ENCODE results near the gene RPS14.
"Not testable (repeated sequence)": the region's sequence is repeated elsewhere in the genome, so short reads cannot be mapped to it uniquely, and the experiment has no call there.

RPS14 gene

DNA sequence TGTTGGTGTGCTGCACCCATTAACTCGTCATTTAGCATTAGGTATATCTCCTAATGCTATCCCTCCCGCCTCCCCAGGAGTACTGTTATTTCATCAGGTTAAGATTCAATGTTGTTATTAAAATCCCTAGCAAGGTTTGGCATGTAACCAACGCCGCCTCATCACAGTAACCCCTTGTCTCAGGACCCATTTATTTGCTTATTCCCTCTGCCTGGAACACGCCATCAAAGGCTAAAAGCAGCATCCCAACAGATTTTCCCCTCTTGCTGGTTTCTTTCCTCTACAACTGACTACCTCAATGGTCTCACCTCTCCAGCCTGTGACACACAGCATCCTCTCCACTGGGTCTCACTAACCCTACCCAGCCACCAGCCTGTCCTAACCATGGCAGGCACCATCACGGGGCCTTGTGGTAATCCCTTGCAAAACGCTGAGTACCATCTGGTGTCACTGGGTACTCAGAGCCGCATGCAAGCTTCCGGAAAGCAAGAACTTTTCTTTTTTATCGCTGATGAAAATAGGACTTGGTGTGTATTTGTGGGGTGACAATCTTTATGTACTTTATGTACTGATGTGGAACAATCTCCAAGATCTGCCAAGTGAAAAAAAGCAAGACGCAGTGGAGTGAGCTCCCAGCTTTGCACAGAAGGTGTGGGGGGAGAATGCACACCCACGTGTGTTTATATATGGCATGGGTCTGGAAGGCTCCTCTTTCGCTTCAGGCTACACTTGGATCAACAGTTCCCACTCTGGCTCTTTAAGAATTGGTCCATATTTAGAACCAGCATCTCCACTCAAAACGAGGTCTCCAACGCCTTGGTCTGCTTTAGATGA is 6.1 kb downstream of the RPS14 start:
- DNase-seq = no peak

DNA sequence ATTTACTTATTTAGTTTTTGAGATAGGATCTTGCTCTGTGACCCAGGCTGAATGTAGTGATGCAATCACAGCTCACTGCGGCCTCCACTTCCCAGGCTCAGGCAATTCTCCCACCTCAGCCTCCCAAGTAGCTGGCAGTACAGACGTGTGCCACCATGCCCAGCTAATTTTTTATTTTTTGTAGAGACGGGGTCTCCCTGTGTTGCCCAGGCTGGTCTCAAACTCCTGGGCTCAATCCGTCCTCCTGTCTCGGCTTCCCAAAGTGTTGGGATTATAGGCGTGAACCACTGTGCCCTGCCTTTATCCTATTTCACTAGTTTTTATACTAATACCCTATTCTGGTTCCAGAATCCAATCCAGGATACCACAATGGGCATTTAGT is 6.8 kb downstream of the RPS14 start:
- no peak for DNase-seq

DNA sequence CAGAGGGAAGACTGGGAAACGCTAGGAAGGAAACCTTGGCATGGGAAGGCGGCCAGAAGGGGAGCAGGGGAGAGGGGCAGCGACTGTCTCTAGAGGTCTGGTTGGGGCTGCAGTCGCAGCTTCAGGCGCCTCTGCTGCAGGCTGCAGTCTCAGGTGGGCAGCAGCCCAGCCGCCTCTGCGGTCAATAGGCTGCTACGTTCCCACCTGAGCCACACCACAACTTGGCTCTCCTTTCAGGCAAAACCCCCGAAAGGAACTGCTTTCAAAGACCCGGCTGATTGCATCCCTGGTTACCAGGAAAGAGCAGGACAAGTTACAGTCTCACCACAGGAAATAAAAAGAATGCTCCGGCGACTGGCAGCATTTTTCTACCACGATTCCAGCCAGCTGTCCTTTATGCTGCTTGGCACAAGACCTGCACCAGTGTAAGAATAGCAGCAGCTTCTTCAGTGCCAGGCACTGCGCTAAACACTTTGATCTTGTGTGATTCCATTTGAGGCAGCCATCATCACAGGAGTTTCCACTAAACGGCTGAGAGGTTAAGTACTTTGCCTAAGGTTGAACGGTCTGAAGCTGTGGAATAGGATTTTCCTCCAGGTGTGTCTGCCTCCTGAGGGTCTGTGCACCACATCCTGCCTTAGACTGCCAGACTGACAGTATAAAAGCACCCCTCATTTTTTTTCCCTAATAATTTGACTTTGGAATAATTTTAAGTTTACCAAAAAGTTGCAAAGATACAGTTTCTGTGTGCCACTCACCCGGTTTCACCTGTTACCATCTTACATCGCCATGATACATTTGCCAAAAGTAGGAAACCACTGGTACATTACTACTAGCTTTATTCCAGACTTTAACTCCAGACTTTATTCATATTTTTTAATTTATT is 7.5 kb downstream of the RPS14 start:
- DNase-seq = no peak

DNA sequence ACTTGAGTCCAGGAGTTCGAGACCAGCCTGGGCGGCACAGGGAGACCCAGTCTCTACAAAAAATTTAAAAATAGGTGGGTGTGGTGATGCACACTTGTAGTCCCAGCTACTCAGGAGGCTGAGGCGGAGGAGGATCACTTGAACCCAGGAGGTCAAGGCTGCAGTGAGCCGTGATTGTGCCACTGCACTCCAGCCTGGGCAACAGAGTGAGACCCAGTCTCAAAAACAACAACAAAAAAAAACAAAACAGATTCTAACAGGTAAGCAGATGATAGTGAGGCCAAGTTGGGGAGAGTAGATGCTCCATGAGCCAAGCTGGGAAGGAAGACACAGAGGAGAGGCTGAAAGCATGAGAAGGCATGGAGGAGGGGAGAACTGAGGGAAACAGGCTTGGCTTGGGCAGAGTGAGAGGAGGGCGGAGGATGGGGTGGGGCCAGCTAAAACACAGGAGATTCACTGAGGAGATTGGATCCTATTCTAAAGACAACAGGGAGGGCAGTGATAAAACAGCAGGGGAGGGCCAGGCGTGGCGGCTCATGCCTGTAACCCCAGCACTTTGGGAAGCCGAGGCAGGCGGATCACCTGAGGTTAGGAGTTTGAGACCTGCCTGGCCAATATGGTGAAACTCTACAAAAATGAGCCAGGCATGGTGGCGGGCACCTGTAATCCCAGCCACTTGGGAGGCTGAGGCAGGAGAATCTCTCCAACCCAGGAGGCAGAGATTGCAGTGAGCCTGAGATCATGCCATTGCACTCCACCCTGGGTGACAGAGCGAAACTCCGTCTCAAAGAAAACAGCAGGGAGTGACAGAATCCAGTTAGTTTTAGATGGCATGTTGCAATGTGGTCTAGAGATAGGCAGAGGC is 8.4 kb downstream of the RPS14 start:
- no peak for DNase-seq

DNA sequence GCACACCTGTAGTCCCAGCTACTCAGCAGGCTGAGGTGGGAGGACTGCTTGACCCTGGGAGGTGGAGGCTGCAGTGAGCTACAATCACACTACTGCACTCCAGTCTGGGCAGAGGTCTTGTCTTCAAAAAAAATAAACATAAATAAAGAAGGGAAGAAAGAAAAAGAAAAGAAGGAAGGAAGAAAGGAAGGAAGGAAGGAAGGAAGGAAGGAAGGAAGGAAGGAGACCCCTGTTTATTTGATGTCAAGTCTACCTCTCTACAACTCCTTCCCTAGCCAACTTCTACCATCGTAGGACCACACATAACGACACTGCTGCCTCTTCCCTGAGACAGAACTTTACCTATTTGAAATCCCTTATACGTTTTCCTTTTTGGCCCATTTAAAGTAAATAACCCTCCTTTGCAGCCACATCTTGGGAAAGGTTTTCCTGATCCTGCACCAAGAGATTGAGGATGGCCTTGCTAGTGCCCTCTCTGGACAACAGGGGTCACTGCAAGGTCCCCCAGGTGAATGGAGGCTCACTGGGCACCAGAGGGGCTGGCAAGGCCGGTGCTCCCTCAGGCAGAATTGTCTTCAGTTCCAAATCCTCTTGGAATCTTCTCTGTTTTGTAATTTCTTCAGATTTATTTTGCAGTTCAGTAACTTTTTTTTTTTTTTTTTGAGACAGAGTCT is 10.5 kb downstream of the RPS14 start:
- DNase-seq = no peak

DNA sequence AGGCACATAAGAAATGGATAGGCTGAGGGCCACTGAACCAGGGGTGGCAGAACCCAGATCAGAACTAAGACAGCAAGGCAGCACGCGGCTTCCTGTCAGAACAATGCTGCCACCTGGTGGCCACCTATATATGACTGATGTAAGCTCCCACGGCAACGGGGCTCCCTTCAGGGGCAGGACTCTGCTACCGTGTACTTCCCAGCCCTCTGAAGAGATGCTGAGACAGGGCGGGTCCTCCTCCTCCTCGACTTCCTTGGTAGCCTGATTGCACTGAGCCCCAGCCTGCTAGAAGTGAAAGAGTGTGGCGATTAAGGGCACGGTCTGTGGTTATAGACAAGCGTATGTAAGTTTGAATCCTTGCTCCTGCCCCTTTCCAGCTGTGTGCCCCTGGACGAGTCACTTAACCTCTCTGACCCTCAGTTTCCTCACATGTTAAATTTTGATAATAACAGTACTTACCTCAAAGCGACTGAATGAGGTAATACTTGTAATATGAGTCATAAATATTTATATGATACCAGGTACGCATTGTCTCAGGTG is 13.3 kb downstream of the RPS14 start:
- DNase-seq = peak; percentile 75

DNA sequence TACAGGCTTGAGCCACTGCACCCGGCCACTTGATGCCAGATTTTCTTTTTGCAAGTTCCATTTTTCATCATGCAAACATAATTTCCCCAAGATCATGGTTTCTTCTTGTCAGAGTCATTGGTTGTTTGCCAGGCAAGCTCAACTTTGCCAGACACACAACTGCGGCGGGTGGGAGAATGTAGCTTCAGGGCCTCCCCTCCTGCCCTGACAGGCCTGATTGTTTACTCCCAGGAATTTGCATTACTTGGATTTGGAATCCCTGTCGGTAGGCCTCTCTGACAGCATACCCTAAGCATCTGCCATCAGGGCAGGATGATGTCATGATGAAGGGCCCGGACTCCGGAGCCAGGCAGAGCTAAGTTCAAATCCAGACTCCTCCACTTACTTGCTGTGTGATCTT is 15.1 kb downstream of the RPS14 start:
- no peak for DNase-seq

DNA sequence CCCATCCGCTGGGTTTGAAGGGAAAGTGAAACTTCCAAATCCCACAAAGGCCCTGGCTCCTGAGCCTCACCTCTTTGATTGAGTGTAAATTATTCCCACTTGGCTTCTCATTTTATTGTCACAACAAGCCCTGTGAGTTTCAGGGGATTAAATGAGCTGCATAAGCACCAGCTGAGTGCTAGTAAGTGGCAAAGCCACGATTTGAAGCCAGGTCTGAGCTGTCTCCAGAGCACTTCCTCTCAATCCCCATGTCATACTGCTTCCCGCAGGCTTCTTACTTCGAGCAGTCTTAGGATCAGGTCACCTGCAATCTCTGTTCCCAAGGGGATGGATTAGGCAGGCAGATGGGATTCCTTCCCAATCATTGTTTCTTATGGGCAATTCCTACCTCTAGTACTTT is 18.0 kb downstream of the RPS14 start:
- no peak for DNase-seq

DNA sequence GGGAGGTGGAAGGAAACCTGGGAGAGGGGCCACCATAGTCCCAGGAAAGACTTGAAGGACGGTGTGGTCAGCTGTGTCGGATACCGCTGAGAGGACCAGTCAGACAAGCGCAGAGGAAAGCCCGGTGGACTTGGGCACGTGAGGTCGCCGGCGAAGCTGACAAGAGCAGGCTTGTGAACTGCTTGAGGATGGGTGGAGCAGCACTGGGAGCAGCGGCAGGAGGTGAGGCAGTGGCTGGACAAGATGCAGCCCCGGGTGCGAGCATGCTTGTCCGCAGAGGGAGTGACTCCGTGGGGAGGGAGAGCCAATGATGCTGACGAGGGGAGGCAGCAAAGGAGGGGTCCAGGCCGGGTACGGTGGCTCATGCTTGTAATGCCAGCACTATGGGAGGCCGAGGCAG is 18.5 kb downstream of the RPS14 start:
- DNase-seq = no peak

DNA sequence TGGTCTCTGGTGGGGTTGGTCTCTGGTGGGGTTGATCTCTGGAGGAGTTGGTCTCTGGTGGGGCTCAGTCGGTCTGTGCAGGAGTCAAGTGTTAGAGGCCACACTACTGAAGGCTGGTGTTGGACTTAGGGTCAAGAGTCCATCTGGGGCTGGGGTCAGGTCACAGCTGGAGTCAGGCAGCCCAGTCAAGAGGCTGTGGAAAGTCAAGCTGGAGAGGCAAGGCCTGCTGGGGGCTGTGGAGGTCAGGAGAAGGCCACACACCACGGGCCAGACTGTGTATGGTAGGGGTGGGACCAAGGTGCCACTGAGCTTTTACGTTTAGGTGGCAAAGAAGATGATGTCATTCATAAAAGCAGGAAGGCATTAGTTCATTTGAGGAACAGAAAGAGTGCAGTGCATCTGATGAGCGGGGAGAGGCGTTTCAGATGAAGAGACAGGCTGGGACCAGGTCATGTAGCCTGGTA is 20.1 kb downstream of the RPS14 start:
- no peak for DNase-seq

DNA sequence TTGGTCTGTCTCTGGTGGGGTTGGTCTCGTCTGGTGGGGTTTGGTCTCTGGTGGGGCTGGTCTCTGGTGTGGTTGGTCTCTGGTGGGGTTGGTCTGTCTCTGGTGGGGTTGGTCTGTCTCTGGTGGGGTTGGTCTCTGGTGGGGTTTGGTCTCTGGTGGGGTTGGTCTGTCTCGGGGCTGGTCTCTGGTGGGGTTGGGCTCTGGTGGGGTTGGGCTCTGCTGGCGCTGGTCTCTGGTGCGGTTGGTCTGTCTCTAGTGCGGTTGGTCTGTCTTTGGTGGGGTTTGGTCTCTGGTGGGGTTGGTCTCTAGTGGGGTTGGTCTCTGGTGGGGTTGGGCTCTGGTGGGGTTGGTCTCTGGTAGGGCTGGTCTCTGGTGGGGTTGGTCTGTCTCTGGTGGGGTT is 20.6 kb downstream of the RPS14 start:
- no peak for DNase-seq

DNA sequence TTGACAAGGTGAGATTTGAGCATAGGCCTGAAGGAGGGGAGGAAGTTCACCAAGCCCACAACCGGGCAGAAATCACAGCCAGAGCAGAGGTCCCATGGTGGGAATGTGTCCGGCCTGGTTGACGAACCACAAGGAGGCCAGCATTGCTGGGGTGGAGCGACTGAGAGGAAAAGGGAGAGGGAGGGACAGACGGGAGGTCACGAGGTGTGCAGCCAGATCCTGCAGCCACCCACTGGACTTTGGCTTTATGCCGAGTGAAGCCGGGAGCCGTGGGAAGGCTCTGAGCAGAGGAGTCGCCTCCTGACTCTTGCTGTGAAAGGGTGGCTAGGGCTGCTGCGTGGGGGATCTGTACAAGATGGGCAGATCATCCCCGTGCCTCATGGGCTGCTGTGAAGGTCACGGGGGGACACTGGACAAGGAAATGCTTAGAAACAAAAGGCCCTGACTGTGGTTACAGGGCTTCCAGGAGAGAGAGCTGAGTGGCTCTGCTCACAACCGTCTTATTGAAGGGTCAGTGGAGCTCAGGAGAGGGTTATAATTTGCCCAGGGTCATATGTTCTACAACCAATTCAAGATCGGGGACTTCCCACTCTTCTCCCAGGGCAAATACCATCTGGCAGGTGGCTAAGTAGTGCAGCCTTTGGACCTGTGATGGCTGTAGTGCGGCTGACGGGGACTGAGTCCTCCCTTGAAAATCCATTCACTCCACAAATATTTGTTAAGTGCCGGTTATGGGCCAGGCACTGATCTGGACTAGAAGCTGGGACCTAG is 21.2 kb downstream of the RPS14 start:
- DNase-seq = no peak

DNA sequence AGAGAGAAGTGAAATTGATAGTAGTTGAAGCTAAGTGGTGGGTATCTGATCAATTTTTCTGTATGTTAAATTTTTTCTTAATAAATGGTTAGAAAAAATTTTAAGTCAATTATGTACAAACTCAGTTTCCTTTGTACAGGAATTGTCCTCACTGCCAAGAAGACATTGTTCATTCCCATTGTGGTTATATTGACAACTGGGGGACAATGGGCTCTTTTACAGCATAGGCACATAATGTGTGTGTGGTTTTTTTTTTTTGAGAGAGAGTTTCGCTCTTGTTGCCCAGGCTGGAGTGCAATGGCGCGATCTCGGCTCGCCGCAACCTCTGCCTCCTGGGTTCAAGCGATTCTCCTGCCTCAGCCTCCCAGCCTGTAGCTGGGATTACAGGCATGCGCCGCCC is 23.4 kb downstream of the RPS14 start:
- not testable (repeated sequence) for DNase-seq

DNA sequence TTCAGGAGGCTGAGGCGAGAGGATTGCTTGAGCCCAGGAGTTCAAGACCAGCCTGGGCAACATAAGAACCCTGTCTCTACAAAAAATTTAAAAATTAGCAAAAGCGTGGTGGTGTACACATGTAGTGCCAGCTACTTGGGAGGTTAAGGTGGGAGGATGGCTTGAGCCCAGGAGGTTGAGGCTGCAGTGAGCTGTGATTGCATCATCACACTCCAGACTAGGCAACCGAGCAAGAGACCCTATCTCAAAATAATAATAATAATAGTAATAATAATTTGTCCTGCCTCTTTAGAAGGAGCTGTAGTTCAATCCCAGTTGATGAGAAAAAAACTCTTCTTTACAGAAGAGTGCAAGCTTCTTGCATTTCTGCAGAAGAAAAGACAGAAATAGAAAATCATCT is 26.8 kb downstream of the RPS14 start:
- no peak for DNase-seq

DNA sequence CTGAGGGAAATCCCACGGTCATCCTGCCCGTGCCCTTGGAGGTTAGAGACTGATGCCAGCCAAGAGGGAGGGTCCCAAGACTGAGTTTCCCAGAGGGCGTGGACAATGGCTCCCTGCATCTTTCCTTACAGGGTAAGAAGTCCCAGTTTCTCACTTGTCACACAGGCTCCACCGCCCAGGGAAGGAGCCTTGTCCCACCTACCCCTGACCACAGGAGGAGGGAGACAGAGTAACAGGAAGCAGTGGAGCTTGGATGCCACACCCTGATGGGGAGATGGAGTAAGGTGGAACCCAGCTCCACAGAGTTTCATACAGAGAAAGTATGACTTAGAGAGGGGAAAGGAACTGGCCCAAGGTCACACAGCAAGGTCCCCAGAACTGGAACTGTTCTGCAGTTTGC is 27.5 kb downstream of the RPS14 start:
- DNase-seq = no peak

DNA sequence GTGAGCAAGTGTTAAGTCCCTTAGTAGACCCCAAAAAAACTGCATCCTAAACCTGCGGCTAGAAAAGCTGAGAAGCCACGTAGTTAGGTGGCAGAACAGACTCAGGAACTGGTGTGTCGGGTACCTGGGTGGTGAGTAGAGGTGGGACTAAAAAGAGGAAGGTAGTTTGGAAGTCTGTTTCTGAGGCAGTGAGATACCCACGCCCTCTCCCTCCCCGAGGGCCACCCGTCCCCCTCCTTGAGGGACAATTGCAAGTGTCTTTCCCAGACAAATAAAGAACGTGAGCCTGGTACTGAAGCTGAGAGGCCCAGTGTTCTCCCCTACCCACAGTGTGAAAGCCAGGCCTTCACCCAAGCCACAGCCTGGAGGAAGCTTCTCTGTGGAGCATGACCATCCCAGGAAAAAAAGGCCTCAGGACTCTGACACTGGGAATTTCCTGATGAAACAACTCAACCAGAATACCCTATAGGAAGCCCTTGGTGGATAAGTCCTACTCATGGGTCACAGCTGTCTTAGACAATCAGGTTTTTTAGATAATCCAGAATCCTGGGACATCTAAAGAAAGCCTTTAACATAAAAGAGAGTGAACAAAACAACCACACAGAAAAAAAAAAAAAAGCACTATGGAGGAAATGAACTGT is 29.8 kb downstream of the RPS14 start:
- DNase-seq = no peak

DNA sequence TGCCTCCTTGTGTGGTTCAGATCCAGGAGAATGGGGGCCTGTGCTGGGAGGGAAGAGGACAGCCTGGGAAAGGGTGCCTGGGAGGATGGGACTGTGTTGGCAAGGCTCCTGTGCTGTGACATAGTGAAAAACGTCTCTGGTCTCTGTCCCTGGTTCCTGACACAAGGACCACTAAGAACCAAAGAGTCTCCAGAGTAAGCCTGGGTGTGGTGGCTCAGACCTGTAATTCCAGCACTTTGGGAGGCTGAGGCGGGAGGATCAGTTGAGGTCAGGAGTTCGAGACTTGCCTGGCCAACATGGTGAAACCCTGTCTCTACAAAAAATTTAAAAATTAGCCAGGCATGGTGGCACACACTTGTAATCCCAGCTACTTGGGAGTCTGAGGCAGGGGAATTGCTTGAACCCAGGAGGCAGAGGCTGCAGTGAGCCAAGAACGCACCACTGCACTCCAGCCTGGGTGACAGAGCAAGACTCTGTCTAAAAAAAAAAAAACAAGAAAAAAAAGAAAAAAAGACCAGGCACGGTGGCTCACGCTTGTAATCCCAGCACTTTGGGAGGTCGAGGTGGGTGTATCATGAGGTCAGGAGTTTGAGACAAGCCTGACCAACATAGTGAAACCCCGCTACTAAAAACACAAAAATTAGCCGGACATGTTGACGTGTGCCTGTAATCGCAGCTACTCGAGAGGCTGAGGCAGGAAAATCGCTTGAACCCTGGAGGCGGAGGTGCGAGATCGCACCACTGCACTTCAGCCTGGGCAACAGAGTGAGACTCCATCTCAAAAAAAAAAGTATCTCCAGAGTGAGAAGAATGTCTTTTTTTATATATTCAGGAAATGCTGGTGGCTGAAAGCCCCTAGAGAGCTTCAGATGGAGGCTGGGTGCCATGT is 35.4 kb downstream of the RPS14 start:
- not testable (repeated sequence) for DNase-seq

DNA sequence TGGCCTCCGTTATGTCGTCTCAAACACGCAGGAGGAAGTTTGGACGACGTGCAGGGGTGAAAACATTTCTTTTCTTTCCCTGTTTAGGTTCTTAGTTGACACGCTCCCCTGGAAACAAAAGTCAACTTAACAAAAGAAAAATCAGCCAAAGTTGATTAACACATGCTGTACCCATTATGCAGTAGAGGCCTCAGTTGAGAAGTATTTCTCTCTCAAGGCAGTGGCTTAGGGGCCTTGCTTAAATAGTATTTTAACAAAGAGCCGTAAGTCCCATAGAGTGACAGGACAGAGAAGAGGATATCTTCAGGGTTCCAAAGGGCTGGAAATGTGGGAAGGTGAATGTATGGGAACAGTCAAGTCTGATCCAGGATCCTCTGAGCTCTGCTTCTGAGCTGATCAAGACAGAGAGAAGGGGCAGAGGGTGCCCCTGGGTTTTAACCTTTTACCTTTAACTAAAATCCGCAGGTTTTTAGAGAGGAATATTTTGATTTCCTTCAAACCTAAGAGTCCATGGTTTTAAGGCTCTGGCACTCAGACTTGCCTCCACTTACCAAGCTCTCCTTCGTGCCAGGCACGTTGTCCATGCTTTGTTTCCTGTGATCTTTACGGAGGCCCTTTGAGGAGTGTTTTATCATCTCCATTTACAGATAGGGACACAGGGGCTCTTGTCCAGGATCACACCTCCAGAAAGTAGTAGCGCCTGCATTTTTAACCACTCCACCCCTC is 36.2 kb downstream of the RPS14 start:
- DNase-seq = no peak

Measured in SHP77 treated with DMSO at 0.1 percent for 48 hours (cell line).